GM23338 (cell line): Measurements from ENCODE around the gene NCOA1. TPM values are rescaled to one million over a fixed set of nuclear protein-coding genes. Genes with fewer than 3 reads are reported as not detected.

Source experiments
- ATAC-seq: fragments of 200-7000 bp; cut with Tn5 transposase; 3 replicates; pipeline ENCODE4 v1.9.1; 2020
- DNase-seq: peaks from one replicate; pipeline ENCODE4 v3.0.0-alpha.2; 2015; ENCODE audit warnings: low spot score
- H2AFZ ChIP-seq: fragments of 200-600 bp; sonication (generic); 2 replicates; pipeline ENCODE4 v1.8.0; 2016; ENCODE audit warnings: antibody characterized with exemption, mild to moderate bottlenecking, moderate library complexity
- H3F3A ChIP-seq: fragments of 200-600 bp; sonication (generic); replicated peaks from 2 replicates; pipeline ENCODE4 v1.8.0; 2017; ENCODE audit warnings: antibody characterized with exemption, mixed run types, low read depth
- H3K27ac ChIP-seq: fragments of 200-600 bp; sonication (generic); 2 replicates; pipeline ENCODE4 v1.6.1; 2016; ENCODE audit warnings: low read depth
- H3K27me3 ChIP-seq: fragments of 200-600 bp; sonication (generic); 2 replicates; pipeline ENCODE4 v1.8.0; 2016; ENCODE audit warnings: mild to moderate bottlenecking, mixed run types, moderate library complexity; ENCODE audit not compliant: insufficient read depth
- H3K36me3 ChIP-seq: fragments of 200-600 bp; sonication (generic); 2 replicates; pipeline ENCODE4 v1.8.0; 2016; ENCODE audit warnings: mild to moderate bottlenecking; ENCODE audit not compliant: insufficient read depth
- H3K4me1 ChIP-seq: fragments of 200-600 bp; sonication (generic); 2 replicates; pipeline ENCODE4 v1.8.0; 2016; ENCODE audit warnings: mild to moderate bottlenecking, moderate library complexity; ENCODE audit not compliant: insufficient read depth
- H3K4me2 ChIP-seq: fragments of 200-600 bp; sonication (generic); 2 replicates; pipeline ENCODE4 v1.7.1; 2017; ENCODE audit warnings: mixed run types
- H3K4me3 ChIP-seq: fragments of 200-600 bp; sonication (generic); 2 replicates; pipeline ENCODE4 v1.6.1; 2016; ENCODE audit warnings: mixed run types
- H3K79me2 ChIP-seq: fragments of 200-600 bp; sonication (generic); replicated peaks from 2 replicates; pipeline ENCODE4 v1.8.0; 2017; ENCODE audit warnings: mild to moderate bottlenecking; ENCODE audit not compliant: insufficient read depth
- H3K9me2 ChIP-seq: fragments of 200-600 bp; sonication (generic); 2 replicates; pipeline ENCODE4 v1.8.0; 2017; ENCODE audit not compliant: insufficient read depth
- H4K20me1 ChIP-seq: fragments of 200-600 bp; sonication (generic); replicated peaks from 2 replicates; pipeline ENCODE4 v1.8.0; 2017; ENCODE audit warnings: mild to moderate bottlenecking; ENCODE audit not compliant: insufficient read depth
- H3K27ac Mint-ChIP-seq: 2 replicates; pipeline ENCODE4 v1.8.0; 2020; ENCODE audit warnings: inconsistent platforms, mild to moderate bottlenecking, moderate library complexity, mixed read lengths
- H3K27me3 Mint-ChIP-seq: 3 replicates; pipeline ENCODE4 v1.8.0; 2022; ENCODE audit warnings: low read depth, mild to moderate bottlenecking, moderate library complexity, mixed read lengths, inconsistent platforms; ENCODE audit not compliant: insufficient read depth, poor library complexity
- H3K36me3 Mint-ChIP-seq: 3 replicates; pipeline ENCODE4 v1.8.0; 2021; ENCODE audit warnings: low read depth, mild to moderate bottlenecking, inconsistent platforms, moderate library complexity, mixed read lengths
- H3K4me1 Mint-ChIP-seq: 3 replicates; pipeline ENCODE4 v1.8.0; 2020; ENCODE audit warnings: mild to moderate bottlenecking, inconsistent platforms, mixed read lengths
- H3K4me3 Mint-ChIP-seq: 3 replicates; pipeline ENCODE4 v1.8.0; 2021; ENCODE audit warnings: moderate library complexity, mild to moderate bottlenecking, inconsistent platforms, mixed read lengths
- H3K9me3 Mint-ChIP-seq: 3 replicates; pipeline ENCODE4 v1.8.0; 2020; ENCODE audit warnings: moderate library complexity, mild to moderate bottlenecking, inconsistent platforms, mixed read lengths
- ETS1 ChIP-seq: IDR thresholded peaks from 2 replicates; pipeline ENCODE4 v1.6.1; 2016; ENCODE audit warnings: antibody characterized with exemption
- EZH2 ChIP-seq: fragments of 200-600 bp; sonication (generic); IDR thresholded peaks from one replicate; pipeline ENCODE4 v1.8.0; 2017; ENCODE audit warnings: antibody characterized with exemption, mild to moderate bottlenecking, low read depth; ENCODE audit not compliant: unreplicated experiment
- EZH2phosphoT487 ChIP-seq: fragments of 200-600 bp; sonication (generic); IDR thresholded peaks from one replicate; pipeline ENCODE4 v1.8.1; 2018; ENCODE audit warnings: antibody characterized with exemption; ENCODE audit not compliant: unreplicated experiment
- JUNB ChIP-seq: IDR thresholded peaks from one replicate; pipeline ENCODE4 v1.6.1; 2016; ENCODE audit warnings: antibody characterized with exemption; ENCODE audit not compliant: unreplicated experiment
- STAT1 ChIP-seq: IDR thresholded peaks from one replicate; pipeline ENCODE4 v1.6.1; 2016; ENCODE audit warnings: antibody characterized with exemption; ENCODE audit not compliant: unreplicated experiment
- ZNF114 ChIP-seq: fragments of 250-450 bp; sonication (Bioruptor Pico); IDR thresholded peaks from 2 replicates; pipeline ENCODE4 v1.5.0; 2020; ENCODE audit warnings: mild to moderate bottlenecking, moderate library complexity
- ZNF331 ChIP-seq: fragments of 250-450 bp; sonication (Bioruptor Pico); IDR thresholded peaks from 2 replicates; pipeline ENCODE4 v1.5.0; 2020; ENCODE audit warnings: low read depth, mild to moderate bottlenecking, moderate library complexity
- polyA plus RNA-seq: library from polyadenylated mRNA; unstranded; fragments of >200 nt; fragmentation: Nextera tagmentation; extraction: Ambion mirVana; gene quantifications from 2 replicates; pipeline ENCODE4 v1.2.1, GENCODE V29; 2016
- total RNA-seq: library from RNA; depleted of rRNA; stranded (reverse); fragments of >200 nt; shearing (Covaris generic); gene quantifications from 2 replicates; pipeline ENCODE4 v1.2.3, GENCODE V29; 2014
- TF ChIP-seq, protein P1 (sequence below): IDR thresholded peaks from one replicate; pipeline ENCODE4 v1.6.1; 2018; ENCODE audit warnings: antibody characterized with exemption; ENCODE audit not compliant: unreplicated experiment
- TF ChIP-seq, protein P2 (sequence below), 2 experiments: fragments of 200-600 bp in 1 of 2; sonication (generic) in 1 of 2; conservative IDR thresholded peaks; 2 replicates each; pipeline versions ENCODE4 v1.5.1 to v1.6.1; 2016 to 2017; ENCODE audit warnings: antibody characterized with exemption in 2 of 2, low read depth in 2 of 2, mild to moderate bottlenecking in 2 of 2, moderate library complexity in 1 of 2

The NCOA1 gene
- total and polyA plus RNA-seq, 2 experiments from 2014 or later = 7.1 to 15.1 TPM

GRCh38 chr2:24540011-24540477 lies 49.0 kb downstream of the NCOA1 start:
- Mint-ChIP-seq H3K36me3 (peaks cover 19% of the 10 kb centered on the region), H3K9me3 (peaks cover 24% of the 10 kb centered on the region), H3K4me3 (no peak overlapping the region), H3K27me3 (no peaks in the 10 kb centered on the region), H3K27ac (no peak overlapping the region), H3K4me1 (no peaks in the 10 kb centered on the region)
- H3F3A ChIP-seq = no peaks in the 10 kb centered on the region
- no peak overlapping the region for H3K4me2 ChIP-seq
- no peaks in the 10 kb centered on the region for H4K20me1 ChIP-seq
- no peak for ATAC-seq
- H3K4me3 ChIP-seq = no peak overlapping the region
- no peaks in the 10 kb centered on the region for H3K27me3 ChIP-seq
- H3K4me1 ChIP-seq = no peaks in the 10 kb centered on the region
- DNase-seq = no peak
- 0 out of 2 replicates have a peak, but pooled peaks cover 4% of the 10 kb centered on the region for H3K36me3 ChIP-seq
- H3K79me2 ChIP-seq = no peaks in the 10 kb centered on the region
- no peaks in the 10 kb centered on the region for H3K9me2 ChIP-seq
- no peak overlapping the region for H3K27ac ChIP-seq
- no peak for TF ChIP-seq ZNF331 (CRISPR knock-in tag)
- TF ChIP-seq JUNB = no peak
- TF ChIP-seq, protein P1, sequence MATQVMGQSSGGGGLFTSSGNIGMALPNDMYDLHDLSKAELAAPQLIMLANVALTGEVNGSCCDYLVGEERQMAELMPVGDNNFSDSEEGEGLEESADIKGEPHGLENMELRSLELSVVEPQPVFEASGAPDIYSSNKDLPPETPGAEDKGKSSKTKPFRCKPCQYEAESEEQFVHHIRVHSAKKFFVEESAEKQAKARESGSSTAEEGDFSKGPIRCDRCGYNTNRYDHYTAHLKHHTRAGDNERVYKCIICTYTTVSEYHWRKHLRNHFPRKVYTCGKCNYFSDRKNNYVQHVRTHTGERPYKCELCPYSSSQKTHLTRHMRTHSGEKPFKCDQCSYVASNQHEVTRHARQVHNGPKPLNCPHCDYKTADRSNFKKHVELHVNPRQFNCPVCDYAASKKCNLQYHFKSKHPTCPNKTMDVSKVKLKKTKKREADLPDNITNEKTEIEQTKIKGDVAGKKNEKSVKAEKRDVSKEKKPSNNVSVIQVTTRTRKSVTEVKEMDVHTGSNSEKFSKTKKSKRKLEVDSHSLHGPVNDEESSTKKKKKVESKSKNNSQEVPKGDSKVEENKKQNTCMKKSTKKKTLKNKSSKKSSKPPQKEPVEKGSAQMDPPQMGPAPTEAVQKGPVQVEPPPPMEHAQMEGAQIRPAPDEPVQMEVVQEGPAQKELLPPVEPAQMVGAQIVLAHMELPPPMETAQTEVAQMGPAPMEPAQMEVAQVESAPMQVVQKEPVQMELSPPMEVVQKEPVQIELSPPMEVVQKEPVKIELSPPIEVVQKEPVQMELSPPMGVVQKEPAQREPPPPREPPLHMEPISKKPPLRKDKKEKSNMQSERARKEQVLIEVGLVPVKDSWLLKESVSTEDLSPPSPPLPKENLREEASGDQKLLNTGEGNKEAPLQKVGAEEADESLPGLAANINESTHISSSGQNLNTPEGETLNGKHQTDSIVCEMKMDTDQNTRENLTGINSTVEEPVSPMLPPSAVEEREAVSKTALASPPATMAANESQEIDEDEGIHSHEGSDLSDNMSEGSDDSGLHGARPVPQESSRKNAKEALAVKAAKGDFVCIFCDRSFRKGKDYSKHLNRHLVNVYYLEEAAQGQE = no peak
- TF ChIP-seq, protein P2, sequence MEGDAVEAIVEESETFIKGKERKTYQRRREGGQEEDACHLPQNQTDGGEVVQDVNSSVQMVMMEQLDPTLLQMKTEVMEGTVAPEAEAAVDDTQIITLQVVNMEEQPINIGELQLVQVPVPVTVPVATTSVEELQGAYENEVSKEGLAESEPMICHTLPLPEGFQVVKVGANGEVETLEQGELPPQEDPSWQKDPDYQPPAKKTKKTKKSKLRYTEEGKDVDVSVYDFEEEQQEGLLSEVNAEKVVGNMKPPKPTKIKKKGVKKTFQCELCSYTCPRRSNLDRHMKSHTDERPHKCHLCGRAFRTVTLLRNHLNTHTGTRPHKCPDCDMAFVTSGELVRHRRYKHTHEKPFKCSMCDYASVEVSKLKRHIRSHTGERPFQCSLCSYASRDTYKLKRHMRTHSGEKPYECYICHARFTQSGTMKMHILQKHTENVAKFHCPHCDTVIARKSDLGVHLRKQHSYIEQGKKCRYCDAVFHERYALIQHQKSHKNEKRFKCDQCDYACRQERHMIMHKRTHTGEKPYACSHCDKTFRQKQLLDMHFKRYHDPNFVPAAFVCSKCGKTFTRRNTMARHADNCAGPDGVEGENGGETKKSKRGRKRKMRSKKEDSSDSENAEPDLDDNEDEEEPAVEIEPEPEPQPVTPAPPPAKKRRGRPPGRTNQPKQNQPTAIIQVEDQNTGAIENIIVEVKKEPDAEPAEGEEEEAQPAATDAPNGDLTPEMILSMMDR (conservative IDR thresholded peaks at IDR 0.05; ENCODE audit: low read depth in 2 of 2) = no peak
- no peak for TF ChIP-seq ZNF114
- no peak overlapping the region for H2AFZ ChIP-seq

DNA sequence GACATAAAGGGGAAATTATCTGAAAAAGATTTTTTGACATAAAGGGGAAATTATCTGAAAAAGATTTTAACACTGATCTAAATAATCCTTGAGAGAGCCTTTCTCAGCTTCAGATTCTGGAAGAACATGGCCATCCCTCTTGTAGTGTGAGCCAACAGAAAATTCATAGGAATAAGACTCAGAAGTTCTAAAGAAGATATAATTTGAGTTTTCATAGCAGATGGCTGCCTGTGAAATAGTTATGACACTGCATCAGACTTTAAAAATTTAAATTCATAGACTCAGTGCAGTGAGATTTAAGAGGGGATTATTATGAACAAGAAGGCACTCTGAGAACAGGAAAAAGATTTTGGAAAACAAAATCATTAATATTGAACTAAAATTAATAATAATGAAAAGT lies 50.6 kb downstream of the NCOA1 start:
- no peaks in the 10 kb centered on the region for H3K27me3 Mint-ChIP-seq
- no peaks in the 10 kb centered on the region for H3K27me3 ChIP-seq
- H3K36me3 Mint-ChIP-seq = peaks cover 21% of the 10 kb centered on the region
- 0 out of 2 replicates have a peak, but pooled peaks cover 4% of the 10 kb centered on the region for H3K36me3 ChIP-seq
- H3K9me3 Mint-ChIP-seq = peaks cover 30% of the 10 kb centered on the region
- no peaks in the 10 kb centered on the region for H3K4me1 Mint-ChIP-seq
- H3K27ac Mint-ChIP-seq = no peak overlapping the region
- no peak overlapping the region for H3K27ac ChIP-seq
- no peak overlapping the region for H3K4me2 ChIP-seq
- H3F3A ChIP-seq = no peaks in the 10 kb centered on the region
- no peaks in the 10 kb centered on the region for H4K20me1 ChIP-seq
- H3K79me2 ChIP-seq = no peaks in the 10 kb centered on the region
- H3K4me1 ChIP-seq = no peaks in the 10 kb centered on the region
- no peak overlapping the region for H2AFZ ChIP-seq
- DNase-seq (no peak), ATAC-seq (no peak)
- H3K4me3 Mint-ChIP-seq = no peak overlapping the region
- H3K4me3 ChIP-seq = no peak overlapping the region
- no peaks in the 10 kb centered on the region for H3K9me2 ChIP-seq
- no peak for TF ChIP-seq ETS1
- TF ChIP-seq ZNF114 = no peak
- no peak for TF ChIP-seq STAT1
- TF ChIP-seq EZH2phosphoT487 = no peak
- TF ChIP-seq EZH2 = no peak
- TF ChIP-seq JUNB = no peak
